PC-3 (cell line): Measurements from ENCODE around the gene LTBP3. TPM values are rescaled to one million over a fixed set of nuclear protein-coding genes. Genes with fewer than 3 reads are reported as not detected.

Experiments
- ATAC-seq: fragments of 200-7000 bp; cut with Tn5 transposase; 2 replicates; pipeline ENCODE4 v1.9.1; 2020; ENCODE audit warnings: mild to moderate bottlenecking, moderate library complexity
- BruUV-seq: library from RNA; stranded (reverse); fragments of 400-500 nt; replicated peaks from 2 replicates; lab custom pipeline; 2021; lab: Mats Ljungman, UMichigan
- CTCF ChIA-PET: fragments of 300-600 bp; sonication (Branson Sonifier 250); formaldehyde crosslinking; loops from one replicate; lab custom pipeline; 2022; ENCODE audit warnings: antibody characterized with exemption; lab: Charles Lee
- POLR2A ChIA-PET: fragments of 300-600 bp; sonication (Branson Sonifier 250); formaldehyde crosslinking; loops from one replicate; lab custom pipeline; 2022; ENCODE audit warnings: antibody characterized with exemption; ENCODE audit not compliant: unreplicated experiment; lab: Charles Lee
- DNase-seq: peaks from one replicate; pipeline ENCODE4 v3.0.0-alpha.2; 2015
- H2AFZ ChIP-seq: fragments of 300-600 bp; sonication (generic); 2 replicates; pipeline ENCODE4 v1.6.0; 2016; ENCODE audit warnings: antibody characterized with exemption, low read length
- H3F3A ChIP-seq: fragments of 300-600 bp; sonication (generic); one replicate; pipeline ENCODE4 v1.6.0; 2017; ENCODE audit warnings: antibody characterized with exemption, low read length, control low read depth, mild to moderate bottlenecking; ENCODE audit not compliant: unreplicated experiment
- H3K27ac ChIP-seq: fragments of 300-600 bp; sonication (generic); 2 replicates; pipeline ENCODE4 v1.5.1; 2016; ENCODE audit warnings: mild to moderate bottlenecking, low read length
- H3K27me3 ChIP-seq: fragments of 300-600 bp; sonication (generic); 2 replicates; pipeline ENCODE4 v1.6.1; 2016; ENCODE audit warnings: low read length, mixed read lengths
- H3K36me3 ChIP-seq: fragments of 300-600 bp; sonication (generic); 2 replicates; pipeline ENCODE4 v1.6.1; 2016; ENCODE audit warnings: low read depth, mixed run types, low read length, mixed read lengths
- H3K4me1 ChIP-seq: fragments of 300-600 bp; sonication (generic); 2 replicates; pipeline ENCODE4 v1.5.1; 2016; ENCODE audit warnings: low read length; ENCODE audit not compliant: insufficient read depth
- H3K4me2 ChIP-seq: fragments of 300-600 bp; sonication (generic); 2 replicates; pipeline ENCODE4 v1.6.0; 2016; ENCODE audit warnings: low read length
- H3K4me3 ChIP-seq: fragments of 300-600 bp; sonication (generic); 2 replicates; pipeline ENCODE4 v1.5.1; 2016; ENCODE audit warnings: mild to moderate bottlenecking, low read length, mixed read lengths
- H3K79me2 ChIP-seq: fragments of 300-600 bp; sonication (generic); 2 replicates; pipeline ENCODE4 v1.6.1; 2017; ENCODE audit warnings: low read length, mixed read lengths
- H3K9ac ChIP-seq: fragments of 300-600 bp; sonication (generic); 2 replicates; pipeline ENCODE4 v1.6.0; 2016; ENCODE audit warnings: mild to moderate bottlenecking, low read length
- H3K9me2 ChIP-seq: fragments of 300-600 bp; sonication (generic); replicated peaks from 2 replicates; pipeline ENCODE4 v1.6.1; 2016; ENCODE audit warnings: mixed run types, low read length, mixed read lengths
- H3K9me3 ChIP-seq: fragments of 300-600 bp; sonication (generic); 2 replicates; pipeline ENCODE4 v1.6.1; 2016; ENCODE audit warnings: low read length, mixed read lengths
- H4K20me1 ChIP-seq: fragments of 300-600 bp; sonication (generic); 2 replicates; pipeline ENCODE4 v1.6.1; 2016; ENCODE audit warnings: low read length, mixed read lengths
- EZH2 ChIP-seq: fragments of 300-600 bp; sonication (generic); IDR thresholded peaks from one replicate; pipeline ENCODE4 v1.6.1; 2017; ENCODE audit warnings: antibody characterized with exemption, mild to moderate bottlenecking, low read length; ENCODE audit not compliant: unreplicated experiment
- EZH2phosphoT487 ChIP-seq: fragments of 300-600 bp; sonication (generic); IDR thresholded peaks from 2 replicates; pipeline ENCODE4 v1.6.1; 2018; ENCODE audit warnings: mild to moderate bottlenecking, antibody characterized with exemption, low read length, borderline replicate concordance
- intact Hi-C: fragments of 100-400 bp; cut with micrococcal nuclease; formaldehyde crosslinking; loops from 2 replicates; pipeline ENCODE4 v1.9.0; 2023
- total RNA-seq: library from RNA; depleted of rRNA; stranded (reverse); fragments of >200 nt; gene quantifications from 2 replicates; pipeline ENCODE4 v1.2.3, GENCODE V29; 2014
- TF ChIP-seq, protein P1 (sequence below): fragments of 300-600 bp; sonication (generic); conservative IDR thresholded peaks from 2 replicates; pipeline ENCODE4 v1.5.1; 2017; ENCODE audit warnings: antibody characterized with exemption, low read depth, mild to moderate bottlenecking, low read length

Gene LTBP3
- total RNA-seq, 1 experiment from 2014 or later = 197 TPM

DNA sequence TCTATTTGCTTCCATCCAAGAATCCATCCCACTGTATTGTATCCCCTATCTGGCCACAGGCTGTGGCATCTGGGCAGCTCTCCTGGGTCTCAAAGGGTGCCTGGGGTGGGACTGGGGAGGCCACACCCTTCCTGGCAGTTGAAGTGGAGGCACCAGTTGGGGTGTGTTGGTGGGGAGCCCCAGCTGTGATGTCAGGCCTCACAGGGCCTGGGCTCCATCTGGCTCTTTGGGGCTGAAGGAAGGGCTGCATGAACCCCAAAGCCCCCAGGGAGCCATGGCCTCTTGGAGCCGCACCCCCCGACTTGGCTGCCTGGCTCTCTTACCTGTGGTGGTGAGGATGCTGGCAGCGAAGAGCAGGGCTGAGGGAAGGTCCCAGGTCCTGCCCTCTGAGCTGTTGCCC, 37.0 kb upstream of the LTBP3 start:
- no peak overlapping the region for H2AFZ ChIP-seq
- no peaks in the 10 kb centered on the region for H3K27me3 ChIP-seq
- H3K36me3 ChIP-seq = peaks cover 12% of the 10 kb centered on the region; the same call in 1 of the 2 replicates
- H3K79me2 ChIP-seq = no peaks in the 10 kb centered on the region
- POLR2A ChIA-PET = interaction anchor here (0.5 kb wide), 1 partner anchor 68 kb away, joined by 3 read pairs; the partner anchor contains the start of gene RELA
- CTCF ChIA-PET = interaction anchor here (1.1 kb wide), 2 partner anchors 18 to 55 kb away, joined by 4 to 5 read pairs; no protein-coding TSS in a partner anchor
- no peaks in the 10 kb centered on the region for H3K9me3 ChIP-seq
- no peak overlapping the region for H3K4me3 ChIP-seq
- intact Hi-C loops = no loop called here
- no peaks in the 10 kb centered on the region for H3F3A ChIP-seq
- ATAC-seq = no peak
- no peak for TF ChIP-seq EZH2phosphoT487
- TF ChIP-seq, protein P1, sequence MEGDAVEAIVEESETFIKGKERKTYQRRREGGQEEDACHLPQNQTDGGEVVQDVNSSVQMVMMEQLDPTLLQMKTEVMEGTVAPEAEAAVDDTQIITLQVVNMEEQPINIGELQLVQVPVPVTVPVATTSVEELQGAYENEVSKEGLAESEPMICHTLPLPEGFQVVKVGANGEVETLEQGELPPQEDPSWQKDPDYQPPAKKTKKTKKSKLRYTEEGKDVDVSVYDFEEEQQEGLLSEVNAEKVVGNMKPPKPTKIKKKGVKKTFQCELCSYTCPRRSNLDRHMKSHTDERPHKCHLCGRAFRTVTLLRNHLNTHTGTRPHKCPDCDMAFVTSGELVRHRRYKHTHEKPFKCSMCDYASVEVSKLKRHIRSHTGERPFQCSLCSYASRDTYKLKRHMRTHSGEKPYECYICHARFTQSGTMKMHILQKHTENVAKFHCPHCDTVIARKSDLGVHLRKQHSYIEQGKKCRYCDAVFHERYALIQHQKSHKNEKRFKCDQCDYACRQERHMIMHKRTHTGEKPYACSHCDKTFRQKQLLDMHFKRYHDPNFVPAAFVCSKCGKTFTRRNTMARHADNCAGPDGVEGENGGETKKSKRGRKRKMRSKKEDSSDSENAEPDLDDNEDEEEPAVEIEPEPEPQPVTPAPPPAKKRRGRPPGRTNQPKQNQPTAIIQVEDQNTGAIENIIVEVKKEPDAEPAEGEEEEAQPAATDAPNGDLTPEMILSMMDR = no peak
- TF ChIP-seq EZH2 = no peak
- no peaks in the 10 kb centered on the region for H3K4me1 ChIP-seq
- no peak overlapping the region for H3K4me2 ChIP-seq
- H4K20me1 ChIP-seq = no peaks in the 10 kb centered on the region
- no peak overlapping the region for H3K9ac ChIP-seq
- no peaks in the 10 kb centered on the region for H3K9me2 ChIP-seq
- DNase-seq = no peak
- no TSS peak for BruUV-seq
- H3K27ac ChIP-seq = no peak overlapping the region

DNA sequence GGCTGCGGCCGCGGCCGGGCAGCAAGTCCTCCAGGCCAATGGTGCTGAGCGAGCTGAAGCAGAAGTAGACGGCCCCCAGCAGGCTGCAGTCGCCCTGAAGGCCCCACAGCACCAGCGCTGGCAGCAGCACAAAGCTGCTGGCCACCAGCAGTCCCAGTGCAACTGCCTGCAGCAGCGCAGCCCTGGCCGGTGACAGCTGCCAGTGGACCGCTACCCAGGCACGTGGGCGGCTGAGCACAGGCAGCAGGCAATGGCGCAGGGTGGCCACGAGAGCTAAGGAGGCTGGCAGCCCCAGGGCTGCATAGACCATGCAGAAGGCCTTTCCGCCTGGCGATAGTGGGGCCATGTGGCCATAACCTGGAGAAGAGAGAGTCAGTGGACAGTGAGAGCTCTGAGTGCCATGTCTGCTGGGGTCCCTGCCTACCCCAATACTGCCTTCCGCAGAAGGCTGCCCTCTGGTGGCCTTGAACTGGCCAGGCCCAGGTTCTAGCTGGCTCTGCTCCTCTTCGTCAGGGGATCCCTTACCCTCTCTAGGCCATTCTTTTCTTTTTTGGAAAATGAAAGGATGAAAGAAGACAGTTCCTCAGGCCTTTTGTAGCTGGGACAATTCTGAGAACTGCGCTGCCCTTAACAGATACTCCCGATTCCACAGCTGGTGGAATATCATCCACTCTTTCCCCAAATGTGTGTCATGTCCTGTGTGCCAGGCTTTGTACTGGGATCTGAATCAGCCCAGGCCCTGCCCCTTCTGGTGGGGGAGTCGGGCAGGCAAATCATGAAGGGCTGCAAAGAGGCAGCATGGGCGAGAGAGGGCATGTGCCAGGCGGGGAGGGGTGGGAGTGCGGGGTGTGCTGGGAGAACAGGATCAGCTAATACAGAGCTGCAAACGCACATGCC, 35.6 kb upstream of the LTBP3 start:
- DNase-seq = peak; percentile 39
- no peaks in the 10 kb centered on the region for H3K4me1 ChIP-seq
- H3K79me2 ChIP-seq = no peaks in the 10 kb centered on the region
- H3K4me3 ChIP-seq = no peak overlapping the region
- H3F3A ChIP-seq = no peaks in the 10 kb centered on the region
- CTCF ChIA-PET = interaction anchor here (0.7 to 1.0 kb wide), 3 partner anchors 17 to 52 kb away, joined by 3 to 4 read pairs (median 3); partner anchors contain the start of gene PCNX3
- H4K20me1 ChIP-seq = no peaks in the 10 kb centered on the region
- no peak overlapping the region for H2AFZ ChIP-seq
- H3K9me3 ChIP-seq = no peaks in the 10 kb centered on the region
- intact Hi-C loops = no loop called here
- POLR2A ChIA-PET = interaction anchor here (1.0 kb wide), 1 partner anchor 21 kb away, joined by 5 read pairs; the partner anchor contains the start of gene PCNX3
- ATAC-seq = peak; percentile 46
- TF ChIP-seq EZH2 = no peak
- no peak for TF ChIP-seq EZH2phosphoT487
- TF ChIP-seq, protein P1 = peak; percentile 91
- no peak overlapping the region for H3K4me2 ChIP-seq
- H3K36me3 ChIP-seq = peaks cover 10% of the 10 kb centered on the region; the same call in 1 of the 2 replicates
- no peak overlapping the region for H3K9ac ChIP-seq
- no peaks in the 10 kb centered on the region for H3K27me3 ChIP-seq
- no peak overlapping the region for H3K27ac ChIP-seq
- no peaks in the 10 kb centered on the region for H3K9me2 ChIP-seq
- no TSS peak for BruUV-seq
